T-helper 1 cell treated with Interleukin-12 subunit alpha and Interleukin-12 subunit beta and Interleukin-4 antibody, amounts not matched to agents 30 ng/mL and 1 ng/mL, for 36 hours (primary cell): ENCODE results near the gene LLCFC1. TPM values are rescaled to one million over a fixed set of nuclear protein-coding genes. Genes with fewer than 3 reads are reported as not detected.

Experiments
- intact Hi-C: fragments of 100-400 bp; cut with micrococcal nuclease; formaldehyde crosslinking; loops from one replicate; pipeline ENCODE4 v1.15.1; 2024
- total RNA-seq: library from RNA; stranded (reverse); gene quantifications from 2 replicates; pipeline ENCODE4 v1.2.3, GENCODE V29; 2022

The LLCFC1 gene
- total RNA-seq, 1 donor from 2014 or later, result not detected

GRCh38 chr7:142984297-142984696 lies 45.0 kb downstream of the LLCFC1 start:
- intact Hi-C loops, result no loop called here

Other genes starting within 250 kb of the LLCFC1 start
- gene PRSS1, start 190.0 kb upstream of the LLCFC1 start, total RNA-seq, result not detected in 2 replicates
- 0.37 TPM in 1 of 2 replicates, not detected in the other for gene PRSS2, start 168.5 kb upstream of the LLCFC1 start, total RNA-seq
- 6.4 and 7.8 TPM in 2 replicates for gene EPHB6, start 84.4 kb upstream of the LLCFC1 start, total RNA-seq
- gene TRPV6, start 53.7 kb upstream of the LLCFC1 start, total RNA-seq, result not detected in 2 replicates
- 0.10 TPM in 1 of 2 replicates, not detected in the other for gene TRPV5, start 5.7 kb upstream of the LLCFC1 start, total RNA-seq
- 0.51 and 0.76 TPM in 2 replicates for gene KEL, start 22.9 kb downstream of the LLCFC1 start, total RNA-seq
- gene OR9A2, start 87.6 kb downstream of the LLCFC1 start, total RNA-seq, result not detected in 2 replicates
- gene OR6V1, start 112.9 kb downstream of the LLCFC1 start, total RNA-seq, result not detected in 2 replicates
- gene PIP, start 192.6 kb downstream of the LLCFC1 start, total RNA-seq, result not detected in 2 replicates
- not detected in 2 replicates for gene TAS2R39, start 243.9 kb downstream of the LLCFC1 start, total RNA-seq